Measurements from ENCODE around the gene MRPL24. TPM values are rescaled to one million over a fixed set of nuclear protein-coding genes. Genes with fewer than 3 reads are reported as not detected.
A peak's percentile ranks its signal among the peaks of the same experiment; 100 is the strongest.

Gene MRPL24
- polyA plus RNA-seq, 2 of the 4 experiments (the other 2 are of a cell fraction): 170 to 198 TPM

GRCh38 chr1:156740741-156741480, at the start of gene MRPL24 (continued):
- peak; percentile 16; the same call in 1 of the 2 replicates for TF ChIP-seq USF2 (IDR thresholded peaks at IDR 0.05)
- TF ChIP-seq JUNB (IDR thresholded peaks at IDR 0.05): no peak
- TF ChIP-seq MAZ (IDR thresholded peaks at IDR 0.05; ENCODE audit: borderline replicate concordance, low read depth, low read length): no peak
- TF ChIP-seq TP53 (CRISPR knock-in tag; IDR thresholded peaks at IDR 0.05): no peak
- TF ChIP-seq HOXB13 (CRISPR knock-in tag; IDR thresholded peaks at IDR 0.05; ENCODE audit: low read depth): no peak
- peak; percentile 83 for TF ChIP-seq PHF8 (IDR thresholded peaks at IDR 0.05; ENCODE audit: borderline replicate concordance, low read depth)
- TF ChIP-seq MYC (IDR thresholded peaks at IDR 0.05; ENCODE audit: borderline replicate concordance, low read length): peak; percentile 99
- no peak for TF ChIP-seq ZSCAN20 (CRISPR knock-in tag; IDR thresholded peaks at IDR 0.05)
- TF ChIP-seq RAD21 (conservative IDR thresholded peaks at IDR 0.05 in 1 of 2, IDR thresholded peaks at IDR 0.05 in 1 of 2): no peak
- peak; percentile 75 for TF ChIP-seq PBX3 (IDR thresholded peaks at IDR 0.05)
- peak; percentile 78; the same call in 1 of the 2 replicates for TF ChIP-seq ATOH8 (CRISPR knock-in tag; IDR thresholded peaks at IDR 0.05; ENCODE audit: low read depth)
- no peak for TF ChIP-seq NFE2L2 (conservative IDR thresholded peaks at IDR 0.05; ENCODE audit: low read length)
- TF ChIP-seq POLR2A (IDR thresholded peaks at IDR 0.05; ENCODE audit: low read length): peak; percentile 57
- TF ChIP-seq CHD2 (IDR thresholded peaks at IDR 0.05; ENCODE audit: low read length, partially characterized antibody): peak; percentile 72
- TF ChIP-seq EP300 (IDR thresholded peaks at IDR 0.05): no peak
- TF ChIP-seq BHLHE40 (IDR thresholded peaks at IDR 0.05; ENCODE audit: low read depth, low read length): no peak
- TF ChIP-seq ZC3H11A (IDR thresholded peaks at IDR 0.05): no peak
- TF ChIP-seq ELK1 (IDR thresholded peaks at IDR 0.05; ENCODE audit: low read depth, low read length): no peak
- no peak for TF ChIP-seq HMGXB4 (CRISPR knock-in tag; IDR thresholded peaks at IDR 0.05; ENCODE audit: borderline replicate concordance)
- TF ChIP-seq GATA3 (IDR thresholded peaks at IDR 0.05; ENCODE audit: borderline replicate concordance): 0 out of 2 replicates have a peak, but pooled peaks have one; percentile 48
- 0 out of 2 replicates have a peak, but pooled peaks have one; percentile 33 for TF ChIP-seq HOXB5 (CRISPR knock-in tag; IDR thresholded peaks at IDR 0.05)
- no peak for TF ChIP-seq CBX2 (IDR thresholded peaks at IDR 0.05; ENCODE audit: borderline replicate concordance, low read depth)
- TF ChIP-seq MAX (IDR thresholded peaks at IDR 0.05): peak; percentile 99

All from A549 (cell line).